ENCODE data around the gene PHLPP2.

Gene PHLPP2

GRCh38 chr16:71727551-71728324, 3.2 kb upstream of the PHLPP2 start:
- Mint-ChIP-seq H3K36me3 (ENCODE audit: low read depth) (peaks cover 39% of the 10 kb centered on the region), H3K4me1 (ENCODE audit: low read depth) (peaks cover 14% of the 10 kb centered on the region), H3K4me3 (no peak overlapping the region), H3K27me3 (peaks cover 3% of the 10 kb centered on the region), H3K9me3 (no peaks in the 10 kb centered on the region), H3K27ac (no peak overlapping the region)
- DNase-seq = no peak

GRCh38 chr16:71726476-71727315, 2.2 kb upstream of the PHLPP2 start:
- Mint-ChIP-seq H3K27me3 (peaks cover 3% of the 10 kb centered on the region), H3K27ac (no peak overlapping the region), H3K36me3 (ENCODE audit: low read depth) (peaks cover 29% of the 10 kb centered on the region), H3K4me1 (ENCODE audit: low read depth) (peaks cover 21% of the 10 kb centered on the region), H3K4me3 (no peak overlapping the region), H3K9me3 (no peaks in the 10 kb centered on the region)
- DNase-seq = no peak

- no peaks in the 10 kb centered on the region for H3K9me3 Mint-ChIP-seq
- H3K36me3 Mint-ChIP-seq (ENCODE audit: low read depth) = peaks cover 9% of the 10 kb centered on the region
- H3K4me3 Mint-ChIP-seq = peak overlapping the region; percentile 80
- H3K4me1 Mint-ChIP-seq (ENCODE audit: low read depth) = peaks cover 18% of the 10 kb centered on the region
- DNase-seq = peak; percentile 90
- H3K27ac Mint-ChIP-seq = peak overlapping the region; percentile 79
- peaks cover 3% of the 10 kb centered on the region for H3K27me3 Mint-ChIP-seq
Measured at GRCh38 chr16:71723537-71724319, 773 bp downstream of the PHLPP2 start.

- peak; percentile 80 for DNase-seq
- peaks cover 3% of the 10 kb centered on the region for H3K27me3 Mint-ChIP-seq
- H3K27ac Mint-ChIP-seq = peak overlapping the region; percentile 86
- peak overlapping the region; percentile 89 for H3K4me3 Mint-ChIP-seq
- peaks cover 10% of the 10 kb centered on the region for H3K36me3 Mint-ChIP-seq (ENCODE audit: low read depth)
- H3K9me3 Mint-ChIP-seq = no peaks in the 10 kb centered on the region
- peaks cover 18% of the 10 kb centered on the region for H3K4me1 Mint-ChIP-seq (ENCODE audit: low read depth)
Measured at GRCh38 chr16:71722801-71723536, 1.5 kb downstream of the PHLPP2 start.

GRCh38 chr16:71721066-71721740, 3.3 kb downstream of the PHLPP2 start:
- no peak for DNase-seq
- no peak overlapping the region for H3K4me3 Mint-ChIP-seq
- H3K4me1 Mint-ChIP-seq (ENCODE audit: low read depth) = peaks cover 18% of the 10 kb centered on the region
- peaks cover 3% of the 10 kb centered on the region for H3K27me3 Mint-ChIP-seq
- H3K36me3 Mint-ChIP-seq (ENCODE audit: low read depth) = peaks cover 10% of the 10 kb centered on the region
- H3K27ac Mint-ChIP-seq = no peak overlapping the region
- H3K9me3 Mint-ChIP-seq = no peaks in the 10 kb centered on the region

GRCh38 chr16:71712501-71712900, 12.0 kb downstream of the PHLPP2 start:
- Mint-ChIP-seq H3K27ac (no peak overlapping the region), H3K9me3 (no peaks in the 10 kb centered on the region), H3K4me1 (ENCODE audit: low read depth) (peaks cover 11% of the 10 kb centered on the region), H3K27me3 (no peaks in the 10 kb centered on the region), H3K36me3 (ENCODE audit: low read depth) (peaks cover 36% of the 10 kb centered on the region), H3K4me3 (no peak overlapping the region)
- no peak for DNase-seq

GRCh38 chr16:71711789-71712188, 12.7 kb downstream of the PHLPP2 start:
- H3K27me3 Mint-ChIP-seq = no peaks in the 10 kb centered on the region

GRCh38 chr16:71709229-71709781, 15.2 kb downstream of the PHLPP2 start:
- Mint-ChIP-seq H3K27ac (no peak overlapping the region), H3K4me1 (ENCODE audit: low read depth) (peaks cover 11% of the 10 kb centered on the region), H3K27me3 (no peaks in the 10 kb centered on the region), H3K36me3 (ENCODE audit: low read depth) (peaks cover 29% of the 10 kb centered on the region), H3K4me3 (no peak overlapping the region), H3K9me3 (no peaks in the 10 kb centered on the region)
- DNase-seq = no peak

More at GRCh38 chr16:71711789-71712188, 12.7 kb downstream of the PHLPP2 start:
- H3K36me3 Mint-ChIP-seq (ENCODE audit: low read depth) = peaks cover 36% of the 10 kb centered on the region
- peaks cover 11% of the 10 kb centered on the region for H3K4me1 Mint-ChIP-seq (ENCODE audit: low read depth)
- DNase-seq = no peak
- no peaks in the 10 kb centered on the region for H3K9me3 Mint-ChIP-seq
- no peak overlapping the region for H3K4me3 Mint-ChIP-seq
- H3K27ac Mint-ChIP-seq = no peak overlapping the region

- peaks cover 11% of the 10 kb centered on the region for H3K4me1 Mint-ChIP-seq (ENCODE audit: low read depth)
- no peak overlapping the region for H3K4me3 Mint-ChIP-seq
- H3K9me3 Mint-ChIP-seq = no peaks in the 10 kb centered on the region
- H3K27ac Mint-ChIP-seq = no peak overlapping the region
- no peak for DNase-seq
- no peaks in the 10 kb centered on the region for H3K27me3 Mint-ChIP-seq
- peaks cover 29% of the 10 kb centered on the region for H3K36me3 Mint-ChIP-seq (ENCODE audit: low read depth)
Measured at GRCh38 chr16:71708696-71709095, 15.8 kb downstream of the PHLPP2 start.

- H3K36me3 Mint-ChIP-seq (ENCODE audit: low read depth) = peaks cover 25% of the 10 kb centered on the region
- no peak overlapping the region for H3K4me3 Mint-ChIP-seq
- H3K27me3 Mint-ChIP-seq = no peaks in the 10 kb centered on the region
- no peaks in the 10 kb centered on the region for H3K9me3 Mint-ChIP-seq
- DNase-seq = no peak
- peaks cover 11% of the 10 kb centered on the region for H3K4me1 Mint-ChIP-seq (ENCODE audit: low read depth)
- H3K27ac Mint-ChIP-seq = no peak overlapping the region
Measured at GRCh38 chr16:71707199-71707598, 17.3 kb downstream of the PHLPP2 start.

- H3K4me1 Mint-ChIP-seq (ENCODE audit: low read depth) = peaks cover 5% of the 10 kb centered on the region
Measured at GRCh38 chr16:71706046-71706445, 18.5 kb downstream of the PHLPP2 start.

GRCh38 chr16:71703333-71703732, 21.2 kb downstream of the PHLPP2 start:
- no peaks in the 10 kb centered on the region for H3K27me3 Mint-ChIP-seq
- H3K27ac Mint-ChIP-seq = no peak overlapping the region
- no peak overlapping the region for H3K4me3 Mint-ChIP-seq
- no peaks in the 10 kb centered on the region for H3K4me1 Mint-ChIP-seq (ENCODE audit: low read depth)
- H3K9me3 Mint-ChIP-seq = no peaks in the 10 kb centered on the region
- DNase-seq = no peak
- H3K36me3 Mint-ChIP-seq (ENCODE audit: low read depth) = peaks cover 46% of the 10 kb centered on the region

More at GRCh38 chr16:71706046-71706445, 18.5 kb downstream of the PHLPP2 start:
- no peaks in the 10 kb centered on the region for H3K27me3 Mint-ChIP-seq
- no peak overlapping the region for H3K27ac Mint-ChIP-seq
- no peaks in the 10 kb centered on the region for H3K9me3 Mint-ChIP-seq
- no peak for DNase-seq
- H3K4me3 Mint-ChIP-seq = no peak overlapping the region
- H3K36me3 Mint-ChIP-seq (ENCODE audit: low read depth) = peaks cover 27% of the 10 kb centered on the region

- no peaks in the 10 kb centered on the region for H3K9me3 Mint-ChIP-seq
- H3K27ac Mint-ChIP-seq = no peak overlapping the region
- H3K27me3 Mint-ChIP-seq = no peaks in the 10 kb centered on the region
- peaks cover 2% of the 10 kb centered on the region for H3K4me1 Mint-ChIP-seq (ENCODE audit: low read depth)
- no peak for DNase-seq
- H3K4me3 Mint-ChIP-seq = no peak overlapping the region
- H3K36me3 Mint-ChIP-seq (ENCODE audit: low read depth) = peaks cover 49% of the 10 kb centered on the region
Measured at GRCh38 chr16:71700831-71701230, 23.7 kb downstream of the PHLPP2 start.

Measured in activated T-cell treated with anti-CD3 and anti-CD28 coated beads, Interleukin-2, amount 50 U/mL, for 24 hours (primary cell).